T-helper 2 cell treated with Interferon-gamma antibody and Interleukin-4, amounts not matched to agents 5 μg/mL and 100 μg/mL, for 36 hours (primary cell): ENCODE data around the gene HS6ST1.

Source experiments
- DNase-seq: peaks from one replicate; pipeline ENCODE4 v3.0.0; 2021; ENCODE audit warnings: low spot score
- H3K27ac Mint-ChIP-seq: one replicate; pipeline ENCODE4 v1.8.0; 2021; ENCODE audit warnings: mild to moderate bottlenecking, mixed read lengths
- H3K27me3 Mint-ChIP-seq: one replicate; pipeline ENCODE4 v1.8.0; 2021; ENCODE audit warnings: low read depth, mixed read lengths
- H3K36me3 Mint-ChIP-seq: one replicate; pipeline ENCODE4 v1.8.0; 2021; ENCODE audit warnings: low read depth, mixed read lengths
- H3K4me1 Mint-ChIP-seq: one replicate; pipeline ENCODE4 v1.8.0; 2021; ENCODE audit warnings: low read depth, mixed read lengths
- H3K4me3 Mint-ChIP-seq: one replicate; pipeline ENCODE4 v1.8.0; 2022; ENCODE audit warnings: mild to moderate bottlenecking, moderate library complexity, mixed read lengths
- H3K9me3 Mint-ChIP-seq: one replicate; pipeline ENCODE4 v1.8.0; 2021; ENCODE audit warnings: mixed read lengths

The HS6ST1 gene

GRCh38 chr2:128304715-128305554 lies 13.7 kb downstream of the HS6ST1 start:
- Mint-ChIP-seq H3K36me3 (no peaks in the 10 kb centered on the region), H3K9me3 (no peaks in the 10 kb centered on the region), H3K27me3 (no peaks in the 10 kb centered on the region)

GRCh38 chr2:128304330-128304714 lies 14.3 kb downstream of the HS6ST1 start:
- Mint-ChIP-seq H3K36me3 (no peaks in the 10 kb centered on the region), H3K4me3 (no peak overlapping the region), H3K4me1 (no peaks in the 10 kb centered on the region), H3K9me3 (no peaks in the 10 kb centered on the region), H3K27ac (no peak overlapping the region), H3K27me3 (no peaks in the 10 kb centered on the region)
- no peak for DNase-seq

More at GRCh38 chr2:128304715-128305554, 13.7 kb downstream of the HS6ST1 start:
- DNase-seq: no peak
- H3K27ac Mint-ChIP-seq: no peak overlapping the region
- no peak overlapping the region for H3K4me3 Mint-ChIP-seq
- no peaks in the 10 kb centered on the region for H3K4me1 Mint-ChIP-seq

DNA sequence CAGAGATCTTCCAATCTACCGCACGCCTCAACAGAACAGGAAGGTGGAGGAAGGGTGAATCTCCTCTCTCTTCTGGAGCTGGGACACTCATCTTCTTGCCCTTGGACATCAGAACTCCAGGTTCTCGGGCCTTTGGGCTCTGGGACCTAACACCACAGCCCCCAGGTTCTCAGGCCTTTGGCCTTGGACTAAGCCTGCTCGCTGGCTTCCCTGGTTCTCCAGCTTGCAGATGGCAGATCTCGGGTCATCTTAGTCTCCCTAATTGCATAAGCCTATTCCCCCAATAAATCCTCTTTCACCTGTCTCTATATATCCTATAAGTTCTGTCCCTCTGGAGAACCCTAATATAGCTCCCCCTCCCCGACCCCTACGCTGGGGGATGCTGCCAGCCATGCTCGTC lies 14.8 kb downstream of the HS6ST1 start:
- no peak for DNase-seq
- Mint-ChIP-seq H3K27me3 (no peaks in the 10 kb centered on the region), H3K9me3 (no peaks in the 10 kb centered on the region), H3K36me3 (no peaks in the 10 kb centered on the region), H3K27ac (no peak overlapping the region), H3K4me3 (no peak overlapping the region), H3K4me1 (no peaks in the 10 kb centered on the region)

- no peaks in the 10 kb centered on the region for H3K9me3 Mint-ChIP-seq
- no peaks in the 10 kb centered on the region for H3K4me1 Mint-ChIP-seq
- H3K27ac Mint-ChIP-seq: no peak overlapping the region
- H3K4me3 Mint-ChIP-seq: no peak overlapping the region
- no peak for DNase-seq
- no peaks in the 10 kb centered on the region for H3K36me3 Mint-ChIP-seq
- H3K27me3 Mint-ChIP-seq: no peaks in the 10 kb centered on the region
These were observed 15.4 kb downstream of the HS6ST1 start for GRCh38 chr2:128303095-128303791.

DNA sequence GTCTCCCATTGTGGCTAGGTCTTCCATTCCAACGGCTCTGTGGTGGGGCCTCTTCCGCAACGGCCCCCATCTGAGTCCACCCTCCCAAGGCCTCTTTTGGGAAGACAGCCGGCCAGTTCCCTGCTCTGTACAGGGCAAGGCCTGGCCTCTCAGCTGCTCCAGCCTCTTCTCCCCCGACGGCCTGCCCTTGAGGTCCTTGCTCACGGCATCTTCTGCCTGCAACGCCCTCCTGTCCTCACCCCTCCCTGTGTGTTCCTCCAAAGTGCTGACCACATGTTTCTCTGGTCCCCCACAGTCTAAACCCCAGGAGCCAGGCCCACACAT lies 16.0 kb downstream of the HS6ST1 start:
- Mint-ChIP-seq H3K27me3 (no peaks in the 10 kb centered on the region), H3K4me1 (no peaks in the 10 kb centered on the region), H3K27ac (no peak overlapping the region), H3K9me3 (no peaks in the 10 kb centered on the region), H3K36me3 (no peaks in the 10 kb centered on the region), H3K4me3 (no peak overlapping the region)
- no peak for DNase-seq

- no peak overlapping the region for H3K4me3 Mint-ChIP-seq
- no peaks in the 10 kb centered on the region for H3K36me3 Mint-ChIP-seq
- no peaks in the 10 kb centered on the region for H3K27me3 Mint-ChIP-seq
- DNase-seq: no peak
- H3K9me3 Mint-ChIP-seq: no peaks in the 10 kb centered on the region
- H3K4me1 Mint-ChIP-seq: no peaks in the 10 kb centered on the region
- no peak overlapping the region for H3K27ac Mint-ChIP-seq
These were observed 16.5 kb downstream of the HS6ST1 start for GRCh38 chr2:128302011-128302743.

GRCh38 chr2:128301501-128301966 lies 17.1 kb downstream of the HS6ST1 start:
- no peak overlapping the region for H3K27ac Mint-ChIP-seq
- H3K4me3 Mint-ChIP-seq: no peak overlapping the region
- no peak for DNase-seq
- no peaks in the 10 kb centered on the region for H3K27me3 Mint-ChIP-seq
- no peaks in the 10 kb centered on the region for H3K36me3 Mint-ChIP-seq
- no peaks in the 10 kb centered on the region for H3K4me1 Mint-ChIP-seq
- H3K9me3 Mint-ChIP-seq: no peaks in the 10 kb centered on the region

DNA sequence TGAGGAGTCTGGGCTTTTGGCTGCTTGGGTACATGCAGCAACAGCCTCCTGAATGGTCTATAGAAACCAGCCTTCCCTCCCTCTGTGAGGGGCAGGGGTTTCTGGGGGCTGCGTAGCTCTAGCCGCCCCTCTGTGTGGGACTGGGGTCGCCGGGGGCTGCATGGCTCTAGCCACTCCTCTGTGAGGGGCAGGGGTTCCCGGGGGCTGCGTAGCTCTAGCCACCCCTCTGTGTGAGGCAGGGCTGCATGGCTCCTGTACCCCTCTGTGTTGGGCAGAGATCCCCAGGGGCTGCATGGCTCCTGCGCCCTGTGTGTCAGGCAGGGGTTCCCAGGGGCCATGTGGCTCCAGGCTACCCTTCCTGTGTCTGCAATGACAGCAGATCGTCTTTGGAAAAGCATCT lies 17.6 kb downstream of the HS6ST1 start:
- H3K4me3 Mint-ChIP-seq: no peak overlapping the region
- no peaks in the 10 kb centered on the region for H3K4me1 Mint-ChIP-seq
- no peak overlapping the region for H3K27ac Mint-ChIP-seq
- no peaks in the 10 kb centered on the region for H3K36me3 Mint-ChIP-seq
- no peaks in the 10 kb centered on the region for H3K27me3 Mint-ChIP-seq
- no peaks in the 10 kb centered on the region for H3K9me3 Mint-ChIP-seq
- no peak for DNase-seq

DNA sequence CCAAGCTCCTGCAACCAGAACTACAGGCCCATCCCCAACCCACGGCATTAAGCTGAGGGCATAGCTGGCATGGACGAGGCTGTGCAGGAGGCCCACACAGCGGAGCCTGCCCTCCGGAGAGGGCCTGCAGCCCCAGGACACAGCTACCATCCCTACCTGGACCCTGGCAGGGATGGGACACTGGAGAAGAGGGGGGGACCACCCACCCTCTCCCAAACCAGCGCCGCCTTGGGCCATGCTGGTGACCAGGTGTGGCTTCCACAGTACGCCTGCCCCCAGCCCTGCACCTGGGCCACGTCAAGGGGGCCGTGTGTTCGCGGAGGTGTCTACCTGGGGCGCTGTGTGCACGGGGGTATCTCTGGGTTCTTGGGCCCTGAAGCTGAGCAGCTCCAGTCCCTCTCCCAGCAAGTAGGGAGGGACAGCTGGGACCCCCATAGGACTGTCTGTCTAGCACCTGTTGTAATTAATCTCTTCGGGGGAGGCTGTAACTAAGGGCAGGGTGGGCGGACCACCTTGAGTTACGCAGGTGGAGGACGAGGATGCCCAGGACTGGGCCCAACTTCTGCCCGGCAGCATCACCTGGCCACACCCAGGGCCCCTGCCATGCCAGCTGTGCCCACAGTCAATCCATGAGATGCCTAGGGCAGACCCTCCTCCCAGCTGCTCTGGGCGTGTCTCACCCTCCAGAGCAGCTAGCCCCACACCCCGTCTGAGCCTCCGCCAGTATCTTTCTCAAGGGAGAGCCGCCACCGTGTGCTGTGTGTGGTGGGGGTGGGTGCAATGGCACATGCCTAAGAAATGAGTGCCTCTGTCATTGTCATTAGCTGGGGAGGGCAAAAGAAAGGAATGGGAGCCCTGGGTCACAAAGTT lies 18.3 kb downstream of the HS6ST1 start:
- no peak for DNase-seq
- H3K4me1 Mint-ChIP-seq: no peaks in the 10 kb centered on the region
- no peaks in the 10 kb centered on the region for H3K9me3 Mint-ChIP-seq
- no peaks in the 10 kb centered on the region for H3K27me3 Mint-ChIP-seq
- no peak overlapping the region for H3K4me3 Mint-ChIP-seq
- H3K36me3 Mint-ChIP-seq: no peaks in the 10 kb centered on the region
- H3K27ac Mint-ChIP-seq: no peak overlapping the region

DNA sequence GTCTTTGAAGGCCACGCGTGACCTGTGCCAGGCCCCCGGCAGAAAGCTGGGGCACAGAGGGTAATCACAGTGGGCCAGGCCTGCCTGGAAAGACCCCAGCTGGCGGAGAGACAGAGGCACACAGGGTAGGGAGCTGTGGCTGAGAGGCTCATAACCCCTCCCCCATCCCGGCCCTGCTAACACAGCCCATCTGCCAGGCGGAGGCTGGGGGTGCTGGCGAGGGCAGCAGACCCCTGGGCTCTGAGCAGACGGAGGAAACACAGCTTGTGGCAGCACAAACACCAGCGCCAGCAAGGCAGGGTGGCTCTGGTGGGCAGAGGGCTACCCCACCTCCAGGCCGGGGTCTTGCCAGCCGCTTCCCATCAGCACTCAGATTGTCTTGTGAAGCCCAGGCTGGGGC lies 19.0 kb downstream of the HS6ST1 start:
- Mint-ChIP-seq H3K4me3 (no peak overlapping the region), H3K4me1 (no peaks in the 10 kb centered on the region), H3K27ac (no peak overlapping the region)

DNA sequence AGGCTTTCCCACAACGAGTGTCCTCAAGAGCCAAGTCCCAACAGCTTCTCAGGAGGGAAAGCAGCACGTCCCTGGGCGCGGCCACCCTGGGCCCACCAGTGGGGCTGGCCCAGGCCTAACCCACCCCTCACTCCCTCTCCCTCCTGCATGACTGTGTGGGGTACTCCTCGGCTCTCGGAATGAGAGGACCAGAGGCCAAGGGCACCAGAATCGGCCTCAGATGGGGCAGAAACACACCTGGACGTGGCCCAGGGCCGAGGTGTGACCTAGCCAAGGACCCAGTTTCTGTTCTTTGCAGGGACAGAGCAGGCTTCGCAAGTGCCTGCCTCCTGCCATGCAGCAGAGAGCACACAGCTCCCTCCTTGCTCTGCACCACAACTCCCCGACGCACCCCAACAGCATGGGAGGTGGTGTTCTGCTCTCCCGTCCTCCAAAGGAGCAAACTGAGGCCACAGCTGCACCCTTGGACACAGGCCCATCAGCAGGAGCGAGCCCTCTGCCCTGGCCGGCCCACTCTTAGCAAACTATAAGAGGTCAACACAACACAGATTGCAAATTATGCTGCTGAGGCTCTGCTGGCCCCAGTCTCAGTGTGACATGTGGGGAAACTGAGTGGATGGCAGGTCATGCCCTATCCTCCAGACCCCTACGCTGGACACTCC lies 19.7 kb downstream of the HS6ST1 start:
- Mint-ChIP-seq H3K4me3 (no peak overlapping the region), H3K36me3 (no peaks in the 10 kb centered on the region), H3K27me3 (no peaks in the 10 kb centered on the region), H3K9me3 (no peaks in the 10 kb centered on the region), H3K4me1 (no peaks in the 10 kb centered on the region), H3K27ac (no peak overlapping the region)
- no peak for DNase-seq

More for the DNA sequence above, 19.0 kb downstream of the HS6ST1 start:
- H3K27me3 Mint-ChIP-seq: no peaks in the 10 kb centered on the region
- no peaks in the 10 kb centered on the region for H3K36me3 Mint-ChIP-seq
- DNase-seq: no peak
- H3K9me3 Mint-ChIP-seq: no peaks in the 10 kb centered on the region

- H3K9me3 Mint-ChIP-seq: no peaks in the 10 kb centered on the region
- no peak overlapping the region for H3K4me3 Mint-ChIP-seq
- no peaks in the 10 kb centered on the region for H3K27me3 Mint-ChIP-seq
- H3K27ac Mint-ChIP-seq: no peak overlapping the region
- no peaks in the 10 kb centered on the region for H3K4me1 Mint-ChIP-seq
- H3K36me3 Mint-ChIP-seq: no peaks in the 10 kb centered on the region
- DNase-seq: no peak
These were observed 20.4 kb downstream of the HS6ST1 start for GRCh38 chr2:128298286-128298685.

- no peak for DNase-seq
- Mint-ChIP-seq H3K27ac (no peak overlapping the region), H3K4me3 (no peak overlapping the region), H3K9me3 (no peaks in the 10 kb centered on the region), H3K27me3 (no peaks in the 10 kb centered on the region), H3K36me3 (no peaks in the 10 kb centered on the region), H3K4me1 (no peaks in the 10 kb centered on the region)
These were observed 24.7 kb downstream of the HS6ST1 start for GRCh38 chr2:128293870-128294455.
